Left cardiac atrium (tissue), 4 donors: Measurements from ENCODE around the gene GJA10. TPM values are rescaled to one million over a fixed set of nuclear protein-coding genes. Genes with fewer than 3 reads are reported as not detected.
A peak's percentile ranks its signal among the peaks of the same experiment; 100 is the strongest.

Source experiments
- ATAC-seq, 2 donors: fragments of 200-7000 bp; cut with Tn5 transposase; one replicate each; pipeline ENCODE4 v1.9.1; 2020; ENCODE audit warnings: mild to moderate bottlenecking in 2 of 2, moderate library complexity in 2 of 2
- DNase-seq: peaks from one replicate; pipeline ENCODE4 v3.0.0-alpha.2; 2020
- intact Hi-C, 2 donors: fragments of 100-400 bp; cut with DNase I; formaldehyde crosslinking; loops; one replicate each; pipeline versions ENCODE4 v1.14.1 to v1.15.1; 2022 to 2023
- total RNA-seq, 2 donors: library from RNA; stranded (reverse); fragmentation: NEBNext Ultra II Directional; extraction: Animal tissue kit (Norgen Biotek cat#: 25700); gene quantifications; one replicate each; pipeline ENCODE4 v1.2.1, GENCODE V29; 2021
- donor health status: DM: no; HTN: yes; CAD: no.
- donor health status: DM: no; HTN: yes; CAD: no; lungs with severe emphysema.
- donor health status: DM: yes; HTN: yes; CAD: no.
- donor health status: Dilated cardiomyopathy.

The GJA10 gene
- total RNA-seq, 2 donors from 2014 or later: not detected

DNA sequence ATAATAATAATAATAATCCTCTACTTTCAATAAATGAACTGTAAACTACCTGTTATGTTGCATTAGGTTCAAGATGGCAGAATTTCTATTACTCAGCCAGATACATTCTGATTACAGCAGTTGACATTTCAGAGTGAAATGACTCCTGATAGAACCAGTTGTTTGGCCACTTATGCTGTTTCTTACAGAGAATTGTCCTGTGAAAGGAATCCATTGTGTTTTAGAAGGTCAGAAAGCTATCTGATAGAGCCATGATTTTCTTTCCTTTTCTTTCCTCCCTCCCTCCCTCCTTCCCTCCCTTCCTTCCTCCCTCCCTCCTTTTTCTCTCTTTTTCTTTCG is 16.6 kb downstream of the GJA10 start:
- intact Hi-C loops: no loop called here
- DNase-seq (no peak), ATAC-seq (no peak)

DNA sequence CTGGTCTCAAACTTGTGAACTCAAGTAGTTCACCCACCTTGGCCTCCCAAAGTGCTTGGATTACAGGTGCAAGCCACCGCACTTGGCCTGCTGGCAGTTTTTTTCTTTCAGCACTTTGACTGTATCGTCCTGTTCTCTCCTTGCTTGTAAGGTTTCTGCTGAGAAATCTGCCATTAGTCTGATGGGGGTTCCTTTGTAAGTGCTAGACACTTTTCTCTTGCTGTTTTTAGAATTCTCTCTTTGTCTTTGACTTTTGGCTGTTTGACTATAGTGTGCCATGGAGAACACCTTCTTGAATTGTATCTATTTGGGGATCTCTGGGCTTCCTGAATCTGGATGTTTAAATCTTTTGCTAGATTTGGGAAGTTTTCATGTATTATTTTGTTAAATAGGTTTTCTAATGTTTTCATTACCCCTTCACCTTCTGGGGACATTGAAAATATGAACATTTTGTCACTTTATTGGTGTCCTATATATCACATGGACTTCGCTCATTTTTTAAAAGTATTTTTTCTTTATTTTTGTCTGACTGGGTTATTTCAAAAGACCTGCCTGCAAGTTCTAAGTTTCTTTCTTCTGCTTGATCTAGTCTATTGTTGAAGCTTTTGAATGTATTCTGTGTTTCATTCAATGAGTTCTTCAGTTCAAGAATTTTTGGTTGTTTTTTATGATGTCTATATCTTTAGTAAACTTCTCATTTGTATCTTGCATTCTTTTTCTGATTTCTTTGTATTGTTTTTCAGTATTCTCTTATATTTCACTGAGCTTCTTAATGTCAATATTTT is 22.1 kb downstream of the GJA10 start:
- ATAC-seq: no peak
- intact Hi-C loops: no loop called here
- DNase-seq: no peak

DNA sequence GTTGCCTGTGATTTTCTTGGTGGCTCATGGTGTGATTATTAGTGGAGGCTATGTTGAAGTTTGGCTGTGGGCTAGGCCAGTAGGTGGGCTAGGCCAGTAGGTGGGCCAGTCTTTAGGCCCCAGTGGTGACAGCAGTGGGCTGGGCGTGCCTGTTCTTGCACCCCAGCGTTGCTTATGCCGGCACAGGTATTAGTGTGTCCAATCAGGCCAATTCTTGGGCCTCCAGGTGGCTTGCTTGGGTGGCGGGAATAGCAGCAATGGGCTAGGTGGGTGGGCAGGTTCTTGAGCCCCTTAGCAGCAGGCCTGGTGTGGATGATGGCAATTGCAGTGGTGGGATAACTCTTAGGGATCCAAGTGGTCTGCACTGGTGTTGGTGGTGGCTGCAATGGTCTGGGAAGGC is 22.9 kb downstream of the GJA10 start:
- no peak for DNase-seq
- ATAC-seq: no peak
- intact Hi-C loops: no loop called here

DNA sequence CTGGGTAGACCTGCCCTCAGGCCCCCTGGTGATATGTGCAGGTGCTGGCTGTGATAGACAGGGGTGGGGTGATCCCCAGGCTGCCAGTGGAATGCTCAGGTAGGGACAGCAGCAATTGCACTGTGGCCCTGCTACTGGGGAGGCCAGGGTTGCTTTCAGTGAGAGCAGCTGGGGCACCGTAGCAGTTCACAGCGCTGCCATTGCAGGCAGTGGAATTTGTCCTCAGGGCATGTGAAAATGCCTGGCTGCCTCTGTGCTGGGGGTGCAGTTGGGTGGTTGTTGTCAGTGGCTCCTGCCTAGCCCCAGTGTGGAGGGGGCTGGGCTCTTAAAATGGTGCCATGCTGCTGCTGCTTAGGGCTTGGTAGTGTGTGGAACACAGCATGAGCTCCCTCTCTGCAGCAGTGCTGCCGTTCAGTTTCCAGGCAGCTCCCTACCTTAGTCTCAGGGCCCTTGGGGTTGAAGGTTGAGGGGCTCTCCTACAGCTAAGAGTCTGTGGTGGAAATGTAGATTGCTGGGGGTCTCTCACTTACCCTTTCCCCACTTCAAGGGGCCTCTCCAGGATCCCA is 23.6 kb downstream of the GJA10 start:
- DNase-seq: no peak
- ATAC-seq: no peak
- intact Hi-C loops: no loop called here

DNA sequence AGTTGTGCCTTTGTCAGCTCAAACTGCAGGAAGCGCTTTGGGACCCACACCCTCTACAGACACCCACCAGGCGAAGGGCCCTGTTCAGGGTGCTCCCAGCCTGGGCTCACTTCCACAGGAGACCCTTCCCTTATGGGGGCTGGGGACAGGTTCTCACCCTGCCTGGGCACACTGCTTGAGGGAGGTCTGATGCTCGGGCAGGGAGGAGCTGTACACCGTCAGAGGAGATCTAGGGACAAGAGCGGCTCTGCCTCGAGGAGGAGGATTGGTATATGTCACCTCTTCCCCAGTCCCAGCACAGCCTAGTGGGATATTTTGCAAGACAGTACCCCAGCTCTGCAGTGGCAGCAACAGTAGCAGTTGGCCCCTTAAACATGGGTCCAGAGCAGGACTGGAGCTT is 26.9 kb downstream of the GJA10 start:
- intact Hi-C loops: no loop called here
- ATAC-seq (no peak), DNase-seq (no peak)

DNA sequence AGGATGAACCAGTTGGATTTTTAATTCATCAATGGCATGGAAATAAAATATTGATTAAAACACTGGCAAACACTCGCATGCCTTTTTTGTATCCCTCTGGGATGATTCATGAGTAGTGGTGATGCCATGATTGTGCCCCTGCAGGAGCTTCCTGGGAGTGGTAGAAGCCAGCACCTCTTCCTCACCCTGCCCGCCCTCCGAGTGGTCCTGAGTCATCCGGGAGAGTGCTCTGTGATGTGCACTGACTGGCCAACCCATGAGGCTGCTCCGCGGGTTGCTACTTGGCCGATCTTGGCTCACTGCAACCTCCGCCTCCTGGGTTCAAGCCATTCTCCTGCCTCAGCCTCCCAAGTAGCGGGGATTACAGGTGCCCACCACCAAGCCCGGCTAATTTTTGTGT is 27.4 kb downstream of the GJA10 start:
- ATAC-seq (no peak), DNase-seq (no peak)
- intact Hi-C loops: no loop called here

DNA sequence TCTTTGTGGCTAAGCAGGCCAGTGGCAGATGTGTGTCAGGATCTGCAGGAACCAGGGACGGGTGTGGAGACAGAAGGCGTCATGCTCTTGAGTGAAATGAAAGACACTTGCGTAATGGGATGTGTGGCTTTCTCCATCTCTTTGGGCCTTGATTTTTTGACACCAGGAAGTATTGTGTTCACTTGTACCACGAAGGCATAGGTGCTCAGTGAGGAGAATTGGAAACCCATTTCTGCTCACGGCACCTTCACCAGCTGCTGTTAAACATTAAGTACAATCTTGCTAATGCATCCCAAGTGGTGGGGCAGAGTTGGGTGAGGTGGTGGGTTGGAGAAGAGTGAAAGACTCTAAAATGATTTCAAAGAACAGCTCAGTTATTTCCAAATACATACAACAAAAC is 30.0 kb downstream of the GJA10 start:
- DNase-seq (no peak), ATAC-seq (no peak)
- intact Hi-C loops: no loop called here

DNA sequence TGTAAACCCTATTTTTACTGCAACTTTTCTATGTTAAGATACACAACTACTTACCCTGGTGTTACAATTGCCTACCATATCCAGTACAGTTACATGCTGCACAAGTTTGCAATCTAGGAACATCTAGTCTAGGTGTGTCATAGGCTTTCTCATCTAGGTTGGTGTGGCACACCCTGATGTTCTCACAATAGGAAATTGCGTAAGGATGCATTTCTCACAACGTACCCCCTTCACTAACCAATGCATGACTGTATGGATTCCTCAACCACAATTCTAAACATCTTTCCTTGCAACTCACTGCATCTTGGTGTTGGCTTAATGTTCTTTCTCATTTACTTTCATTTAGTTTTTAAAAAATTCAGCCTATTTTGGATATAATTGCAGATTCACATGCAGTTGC is 31.6 kb downstream of the GJA10 start:
- intact Hi-C loops: no loop called here
- no peak for DNase-seq
- ATAC-seq: no peak

DNA sequence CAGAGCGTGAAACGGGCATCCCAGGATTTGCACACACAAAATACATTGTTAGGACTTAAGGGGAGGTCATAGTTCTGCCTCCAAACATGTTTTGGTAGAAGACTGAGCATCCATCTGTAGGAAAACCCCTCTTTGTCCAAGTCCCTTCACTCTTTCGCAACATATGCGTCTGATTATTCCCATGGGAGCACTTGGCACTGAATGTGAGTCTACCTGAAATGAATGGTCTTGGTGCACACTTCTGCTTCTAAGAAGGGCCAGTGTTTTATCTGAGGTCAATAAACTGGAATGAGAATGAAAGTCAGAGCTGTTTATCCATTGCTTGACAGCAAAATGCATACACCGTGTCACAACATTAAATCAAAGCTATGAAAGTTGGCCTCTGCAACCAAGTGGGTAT is 33.0 kb downstream of the GJA10 start:
- DNase-seq (no peak), ATAC-seq (no peak)
- intact Hi-C loops: no loop called here

DNA sequence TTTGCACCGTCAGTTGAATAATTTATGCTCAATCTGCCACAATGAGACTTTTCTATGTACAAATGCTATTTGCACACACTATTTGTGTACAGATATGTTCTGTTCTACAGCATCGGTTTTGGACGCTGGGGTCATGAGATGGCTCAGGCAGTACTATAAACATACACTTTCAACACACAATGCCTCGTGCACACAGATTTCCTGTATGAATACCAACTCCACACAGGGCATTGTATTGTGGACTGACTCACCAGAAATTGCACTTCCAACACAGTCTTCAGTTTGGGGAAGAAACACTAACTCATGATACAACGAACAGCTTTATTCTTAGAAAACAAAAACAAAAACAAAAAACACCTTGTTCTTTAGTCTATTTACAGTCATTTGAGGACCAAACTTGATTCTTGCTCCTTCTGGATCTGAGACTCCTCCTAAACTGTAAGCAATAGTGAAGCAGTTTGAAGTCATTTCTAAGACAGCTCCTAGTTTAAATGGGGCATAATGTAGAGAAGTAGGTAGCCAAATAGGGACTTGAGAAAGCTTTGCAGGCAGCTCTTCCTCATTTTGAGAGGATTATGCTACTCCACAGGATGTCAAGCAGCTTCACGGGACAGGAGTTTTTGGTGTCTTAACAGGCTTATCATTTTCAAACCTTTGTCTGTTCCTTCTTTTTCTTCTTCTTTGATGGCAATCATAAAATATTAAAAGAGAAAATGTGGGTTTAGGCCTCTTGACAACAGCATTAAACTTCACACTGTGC is 33.7 kb downstream of the GJA10 start:
- DNase-seq (no peak), ATAC-seq (no peak)
- intact Hi-C loops: no loop called here

DNA sequence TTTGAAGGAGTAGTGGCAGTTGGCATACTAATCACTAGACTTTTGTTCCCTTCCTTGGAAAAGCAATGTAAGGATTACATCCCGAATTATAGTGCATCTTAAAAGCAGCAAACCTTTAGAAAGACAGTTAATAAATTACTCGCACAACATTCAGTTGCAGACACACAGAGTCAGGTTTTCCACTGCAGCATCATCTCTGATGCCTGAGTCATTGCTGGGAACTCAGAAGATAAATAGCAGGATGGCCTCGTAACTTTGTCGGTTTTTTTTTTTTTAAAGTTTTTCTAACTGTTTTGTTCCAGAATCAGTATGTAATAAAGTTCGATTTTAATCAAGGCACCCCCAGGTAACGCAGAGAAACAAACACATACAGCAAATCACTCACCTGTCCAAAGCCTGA is 34.3 kb downstream of the GJA10 start:
- ATAC-seq: no peak
- no peak for DNase-seq
- intact Hi-C loops: no loop called here

DNA sequence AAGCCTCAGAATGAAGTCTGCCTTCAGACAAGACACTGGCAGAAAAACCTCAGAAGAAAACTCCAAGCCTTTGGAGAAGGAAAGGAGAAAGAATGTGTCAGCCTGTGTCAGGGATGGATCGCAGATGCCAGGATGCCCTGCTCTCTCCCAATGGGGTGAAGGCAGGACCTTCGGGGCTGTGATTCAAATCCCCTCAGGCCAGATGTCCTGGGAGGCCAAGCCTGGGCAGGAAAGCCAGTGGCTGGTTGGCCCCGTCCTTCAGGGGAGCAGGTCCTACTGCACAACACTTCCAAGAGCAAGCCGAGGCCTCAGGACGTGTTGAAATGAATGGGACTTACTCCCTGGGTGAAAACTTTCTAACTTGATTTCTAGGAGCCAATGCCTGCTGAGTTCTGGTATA is 36.5 kb downstream of the GJA10 start:
- no peak for DNase-seq
- no peak for ATAC-seq
- intact Hi-C loops: no loop called here

DNA sequence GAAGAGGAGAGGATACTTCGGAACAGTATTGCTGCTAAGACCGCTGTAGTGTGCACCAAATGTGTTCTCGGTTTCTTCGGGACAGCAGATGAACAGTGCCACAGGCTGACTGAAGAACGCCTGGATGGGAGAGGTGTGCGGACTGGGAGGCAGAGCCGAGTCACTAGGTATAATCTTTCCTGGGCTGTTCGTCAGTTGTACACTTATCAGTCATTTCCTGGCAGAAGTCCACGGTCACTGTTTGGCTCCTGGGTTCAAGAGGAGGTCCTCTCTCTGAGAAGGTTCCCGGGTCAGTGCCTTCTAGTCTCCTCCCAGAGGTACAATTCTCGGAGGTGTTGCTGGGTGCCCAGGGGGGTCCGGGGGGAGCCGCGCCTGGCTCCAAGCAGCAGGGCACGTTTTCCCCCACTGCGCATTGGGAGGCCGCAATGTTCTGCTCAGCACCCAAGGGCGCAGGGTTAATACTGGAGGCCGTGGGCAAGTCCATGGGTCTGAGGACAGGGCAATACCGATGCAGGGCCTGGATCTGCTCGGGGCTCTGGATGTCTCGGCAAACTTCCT is 38.1 kb downstream of the GJA10 start:
- no peak for ATAC-seq
- no peak for DNase-seq
- intact Hi-C loops: no loop called here

DNA sequence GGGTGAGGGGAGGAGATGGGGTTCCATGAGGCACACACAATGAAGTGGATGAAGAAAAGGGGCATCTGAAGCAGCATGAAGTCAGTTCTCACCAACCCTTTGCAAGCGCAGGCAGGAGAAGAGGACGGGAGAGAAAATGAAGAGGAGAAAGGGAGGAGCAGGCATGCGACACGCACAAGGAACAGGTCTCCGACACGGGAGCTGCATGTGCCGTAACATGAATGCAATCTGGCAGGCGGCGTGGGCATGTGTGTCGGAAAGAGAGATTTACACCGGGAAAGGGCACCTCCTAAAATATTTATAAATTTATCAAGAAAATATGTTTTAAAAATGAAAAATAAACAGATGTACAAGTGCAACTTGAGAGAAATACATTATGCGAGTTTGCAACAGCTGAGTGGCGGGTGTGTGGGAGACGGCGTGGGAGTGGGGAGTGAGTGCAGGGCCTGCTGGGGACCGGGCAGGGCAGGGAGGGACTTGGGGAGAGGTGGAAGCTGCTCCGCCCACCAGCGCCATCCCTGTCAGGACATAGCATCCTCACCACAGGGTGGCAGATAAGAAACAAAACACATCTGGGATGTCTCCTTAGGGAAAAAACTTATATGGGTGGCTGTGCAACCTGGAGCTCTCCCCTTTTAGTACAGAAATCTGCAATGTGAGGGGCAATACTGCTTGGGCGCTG is 40.6 kb downstream of the GJA10 start:
- no peak for ATAC-seq
- intact Hi-C loops: no loop called here

DNA sequence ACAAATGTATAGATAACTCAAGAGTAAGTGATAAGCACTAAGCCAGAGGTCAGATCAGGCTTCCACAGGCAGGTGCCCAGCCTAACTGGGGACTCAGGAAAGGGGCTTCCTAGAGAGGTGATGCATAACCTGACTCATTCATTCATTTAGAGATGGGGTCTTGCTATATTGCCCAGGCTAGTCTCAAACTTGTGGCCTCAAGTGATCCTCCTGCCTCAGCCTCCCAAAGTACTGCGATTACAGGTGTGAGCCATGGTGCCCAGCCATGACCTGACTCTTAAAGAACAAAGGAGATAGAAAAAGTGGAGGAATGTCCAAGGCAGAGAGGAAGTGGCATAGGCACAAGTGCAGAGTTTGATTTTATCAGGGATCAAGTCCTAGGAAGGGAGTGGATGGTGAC is 41.9 kb downstream of the GJA10 start:
- DNase-seq: no peak
- ATAC-seq: no peak
- intact Hi-C loops: no loop called here

More for the DNA sequence above, 40.6 kb downstream of the GJA10 start:
- DNase-seq: no peak

DNA sequence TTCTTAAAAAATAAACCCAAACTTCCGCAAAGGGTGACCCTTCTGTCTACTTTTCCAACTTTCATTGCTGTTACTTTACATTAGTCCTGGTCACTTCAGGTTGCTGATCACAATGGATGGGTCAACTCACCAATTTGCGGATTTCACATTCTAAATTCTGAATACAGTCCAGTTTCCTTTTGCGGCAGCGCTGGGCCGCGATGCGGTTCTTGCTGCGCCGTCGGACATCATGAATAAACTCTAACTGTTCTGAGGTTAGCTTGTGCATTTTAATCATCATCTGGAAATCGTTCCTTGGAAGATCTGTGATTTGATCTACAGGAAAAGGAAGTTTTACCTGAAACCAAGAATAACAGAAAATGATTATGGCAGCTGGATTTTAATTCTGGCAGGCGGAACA is 43.7 kb downstream of the GJA10 start:
- intact Hi-C loops: no loop called here
- DNase-seq: no peak
- ATAC-seq: no peak

DNA sequence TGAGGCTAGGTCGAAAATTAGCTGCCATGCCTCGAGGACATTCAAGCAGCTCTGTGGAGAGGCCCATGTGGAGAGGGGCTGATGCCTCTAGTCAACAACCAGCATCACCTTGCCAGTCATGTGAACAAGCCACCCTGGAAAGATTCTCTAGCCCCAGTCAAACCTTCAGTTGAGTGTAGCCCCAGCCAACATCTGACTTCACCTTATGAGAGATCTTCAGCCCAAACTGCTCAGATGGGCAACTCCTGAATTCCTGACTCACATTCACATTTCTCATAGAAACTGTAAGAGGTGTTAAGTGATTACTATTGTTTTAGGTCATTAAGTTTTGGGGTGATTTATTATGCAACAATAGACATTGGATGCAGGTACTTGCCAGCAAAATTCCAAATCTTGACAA is 44.9 kb downstream of the GJA10 start:
- DNase-seq (no peak), ATAC-seq (no peak)
- intact Hi-C loops: no loop called here

DNA sequence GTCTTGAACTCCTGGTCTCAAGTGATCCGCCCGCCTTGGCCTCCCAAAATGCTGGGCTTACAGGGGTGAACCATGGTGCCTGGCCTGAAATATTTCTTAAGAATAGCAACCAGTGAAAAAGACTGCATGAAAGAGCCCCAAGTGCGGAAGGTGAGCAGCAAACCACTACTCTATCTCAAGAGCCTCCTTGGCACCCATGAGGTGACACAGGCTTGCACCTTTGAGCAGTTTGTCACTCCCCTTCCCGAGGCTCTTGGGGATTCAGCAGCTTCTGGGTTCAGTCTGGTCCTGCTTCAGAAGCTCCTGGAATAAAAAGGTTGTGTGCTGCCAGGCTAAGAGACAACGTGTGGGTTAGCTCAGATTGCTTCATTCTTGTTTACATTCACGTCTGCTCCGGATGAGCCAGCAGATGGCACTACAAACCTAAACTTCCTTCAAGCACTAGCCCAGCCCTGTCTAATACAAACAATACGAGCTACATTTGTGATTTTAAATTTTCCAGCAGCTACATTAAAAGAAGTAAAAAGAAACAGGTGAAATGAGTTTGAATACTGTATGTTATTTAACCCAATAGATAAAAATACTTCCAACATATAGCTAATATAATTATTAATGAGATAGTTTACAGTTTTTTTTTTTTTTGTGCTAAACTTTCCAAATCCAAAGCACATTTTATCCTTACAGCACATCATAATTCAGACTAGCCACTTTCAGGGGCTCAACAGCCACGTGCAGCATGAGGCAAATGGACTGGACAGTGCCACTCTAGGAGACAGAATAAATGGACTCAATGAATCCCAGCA is 46.2 kb downstream of the GJA10 start:
- intact Hi-C loops: loop anchor here (1.0 to 5.0 kb wide), 3 partner anchors 452 to 539 kb away; no protein-coding TSS in a partner anchor
- DNase-seq (peak; percentile 72), ATAC-seq (peak; percentile 93 to 95)
